ENCODE results near the gene TMEM221.

The TMEM221 gene

GRCh38 chr19:17445526-17446165 lies 2.8 kb downstream of the TMEM221 start:
- Histone ChIP-seq H3K27ac (ENCODE audit: low read depth, low read length) (no peak overlapping the region), H3K4me1 (ENCODE audit: control insufficient read depth in 1 of 2, insufficient read depth in 2 of 2, low read length in 2 of 2) (no peaks in the 10 kb centered on the region), H3K4me3 (ENCODE audit: low read depth in 1 of 2, low read length in 2 of 2) (no peak overlapping the region), H3K36me3 (ENCODE audit: control insufficient read depth in 1 of 2, insufficient read depth in 2 of 2, low read length in 2 of 2) (no peaks in the 10 kb centered on the region), H3K27me3 (ENCODE audit: control insufficient read depth in 1 of 2, insufficient read depth in 2 of 2, low read length in 2 of 2) (peaks cover 9% of the 10 kb centered on the region in 2 donors), H3K9me3 (ENCODE audit: control insufficient read depth in 1 of 2, low read length in 2 of 2) (no peaks in the 10 kb centered on the region), H3K9ac (ENCODE audit: low read depth in 1 of 2, low read length in 2 of 2) (no peak overlapping the region)

- Histone ChIP-seq H3K9ac (ENCODE audit: low read depth in 1 of 2, low read length in 2 of 2) (no peak overlapping the region), H3K9me3 (ENCODE audit: control insufficient read depth in 1 of 2, low read length in 2 of 2) (no peaks in the 10 kb centered on the region), H3K27ac (ENCODE audit: low read depth, low read length) (no peak overlapping the region), H3K4me1 (ENCODE audit: control insufficient read depth in 1 of 2, insufficient read depth in 2 of 2, low read length in 2 of 2) (no peaks in the 10 kb centered on the region), H3K27me3 (ENCODE audit: control insufficient read depth in 1 of 2, insufficient read depth in 2 of 2, low read length in 2 of 2) (no peaks in the 10 kb centered on the region), H3K4me3 (ENCODE audit: low read depth in 1 of 2, low read length in 2 of 2) (no peak overlapping the region), H3K36me3 (ENCODE audit: control insufficient read depth in 1 of 2, insufficient read depth in 2 of 2, low read length in 2 of 2) (no peaks in the 10 kb centered on the region)
These were observed 7.0 kb downstream of the TMEM221 start for GRCh38 chr19:17441241-17442021.

DNA sequence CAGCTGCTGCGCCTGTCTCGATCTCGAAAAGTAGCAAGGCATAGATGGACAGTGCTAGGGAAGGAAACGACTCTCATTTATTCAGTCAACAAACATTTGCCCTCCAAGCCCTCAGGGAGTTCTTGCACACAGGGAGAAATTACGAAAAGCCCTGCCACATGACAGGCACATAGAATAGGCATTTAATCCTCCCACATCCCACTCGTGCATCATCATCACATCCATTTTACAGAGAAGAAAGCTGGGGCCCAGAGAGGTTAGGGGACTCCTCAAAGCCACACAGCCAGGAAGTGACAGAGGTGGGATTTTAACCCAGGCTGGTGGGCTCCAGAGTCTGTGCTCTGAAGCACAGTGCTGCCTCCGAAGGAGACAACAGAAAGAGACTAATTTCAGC lies 11.6 kb downstream of the TMEM221 start:
- Histone ChIP-seq H3K4me3 (ENCODE audit: low read depth in 1 of 2, low read length in 2 of 2) (no peak overlapping the region), H3K4me1 (ENCODE audit: control insufficient read depth in 1 of 2, insufficient read depth in 2 of 2, low read length in 2 of 2) (no peaks in the 10 kb centered on the region), H3K27ac (ENCODE audit: low read depth, low read length) (no peak overlapping the region), H3K9ac (ENCODE audit: low read depth in 1 of 2, low read length in 2 of 2) (no peak overlapping the region), H3K9me3 (ENCODE audit: control insufficient read depth in 1 of 2, low read length in 2 of 2) (no peaks in the 10 kb centered on the region), H3K27me3 (ENCODE audit: control insufficient read depth in 1 of 2, insufficient read depth in 2 of 2, low read length in 2 of 2) (no peaks in the 10 kb centered on the region), H3K36me3 (ENCODE audit: control insufficient read depth in 1 of 2, insufficient read depth in 2 of 2, low read length in 2 of 2) (no peaks in the 10 kb centered on the region)

- H3K9ac ChIP-seq (ENCODE audit: low read depth in 1 of 2, low read length in 2 of 2) = no peak overlapping the region
- no peaks in the 10 kb centered on the region for H3K9me3 ChIP-seq (ENCODE audit: control insufficient read depth in 1 of 2, low read length in 2 of 2)
- no peaks in the 10 kb centered on the region for H3K36me3 ChIP-seq (ENCODE audit: control insufficient read depth in 1 of 2, insufficient read depth in 2 of 2, low read length in 2 of 2)
- no peaks in the 10 kb centered on the region for H3K27me3 ChIP-seq (ENCODE audit: control insufficient read depth in 1 of 2, insufficient read depth in 2 of 2, low read length in 2 of 2)
- no peaks in the 10 kb centered on the region for H3K4me1 ChIP-seq (ENCODE audit: control insufficient read depth in 1 of 2, insufficient read depth in 2 of 2, low read length in 2 of 2)
- H3K27ac ChIP-seq (ENCODE audit: low read depth, low read length) = no peak overlapping the region
- no peak overlapping the region for H3K4me3 ChIP-seq (ENCODE audit: low read depth in 1 of 2, low read length in 2 of 2)
These were observed 12.2 kb downstream of the TMEM221 start for GRCh38 chr19:17436094-17436873.

- Histone ChIP-seq H3K36me3 (ENCODE audit: control insufficient read depth in 1 of 2, insufficient read depth in 2 of 2, low read length in 2 of 2) (no peaks in the 10 kb centered on the region), H3K4me1 (ENCODE audit: control insufficient read depth in 1 of 2, insufficient read depth in 2 of 2, low read length in 2 of 2) (no peaks in the 10 kb centered on the region)
These were observed 13.2 kb downstream of the TMEM221 start for GRCh38 chr19:17435218-17435617.

DNA sequence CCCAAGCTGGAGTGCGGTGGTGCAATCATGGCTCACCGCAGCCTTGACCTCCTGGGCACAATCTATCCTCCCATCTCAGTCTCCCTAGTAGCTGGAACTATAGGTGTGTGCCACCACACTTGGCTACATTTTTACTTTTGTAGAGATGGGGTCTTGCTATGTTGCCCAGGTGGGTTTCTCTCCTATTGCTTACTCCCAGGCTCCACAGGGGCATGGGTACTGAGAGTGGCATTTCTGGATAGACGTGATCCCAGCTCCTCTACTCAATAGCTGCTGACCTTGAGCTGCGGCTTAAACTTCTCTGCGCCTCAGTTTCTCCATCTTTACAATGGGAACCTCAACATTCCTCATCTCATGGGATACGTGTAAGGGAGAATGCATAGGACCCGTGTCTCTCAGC lies 17.1 kb downstream of the TMEM221 start:
- no peaks in the 10 kb centered on the region for H3K36me3 ChIP-seq (ENCODE audit: control insufficient read depth in 1 of 2, insufficient read depth in 2 of 2, low read length in 2 of 2)
- no peak overlapping the region for H3K27ac ChIP-seq (ENCODE audit: low read depth, low read length)
- no peak overlapping the region for H3K9ac ChIP-seq (ENCODE audit: low read depth in 1 of 2, low read length in 2 of 2)
- no peaks in the 10 kb centered on the region for H3K27me3 ChIP-seq (ENCODE audit: control insufficient read depth in 1 of 2, insufficient read depth in 2 of 2, low read length in 2 of 2)
- no peak overlapping the region for H3K4me3 ChIP-seq (ENCODE audit: low read depth in 1 of 2, low read length in 2 of 2)
- H3K4me1 ChIP-seq (ENCODE audit: control insufficient read depth in 1 of 2, insufficient read depth in 2 of 2, low read length in 2 of 2) = no peaks in the 10 kb centered on the region
- no peaks in the 10 kb centered on the region for H3K9me3 ChIP-seq (ENCODE audit: control insufficient read depth in 1 of 2, low read length in 2 of 2)

More at GRCh38 chr19:17435218-17435617, 13.2 kb downstream of the TMEM221 start:
- H3K9ac ChIP-seq (ENCODE audit: low read depth in 1 of 2, low read length in 2 of 2) = no peak overlapping the region
- H3K4me3 ChIP-seq (ENCODE audit: low read depth in 1 of 2, low read length in 2 of 2) = no peak overlapping the region
- no peaks in the 10 kb centered on the region for H3K27me3 ChIP-seq (ENCODE audit: control insufficient read depth in 1 of 2, insufficient read depth in 2 of 2, low read length in 2 of 2)
- no peak overlapping the region for H3K27ac ChIP-seq (ENCODE audit: low read depth, low read length)
- no peaks in the 10 kb centered on the region for H3K9me3 ChIP-seq (ENCODE audit: control insufficient read depth in 1 of 2, low read length in 2 of 2)

DNA sequence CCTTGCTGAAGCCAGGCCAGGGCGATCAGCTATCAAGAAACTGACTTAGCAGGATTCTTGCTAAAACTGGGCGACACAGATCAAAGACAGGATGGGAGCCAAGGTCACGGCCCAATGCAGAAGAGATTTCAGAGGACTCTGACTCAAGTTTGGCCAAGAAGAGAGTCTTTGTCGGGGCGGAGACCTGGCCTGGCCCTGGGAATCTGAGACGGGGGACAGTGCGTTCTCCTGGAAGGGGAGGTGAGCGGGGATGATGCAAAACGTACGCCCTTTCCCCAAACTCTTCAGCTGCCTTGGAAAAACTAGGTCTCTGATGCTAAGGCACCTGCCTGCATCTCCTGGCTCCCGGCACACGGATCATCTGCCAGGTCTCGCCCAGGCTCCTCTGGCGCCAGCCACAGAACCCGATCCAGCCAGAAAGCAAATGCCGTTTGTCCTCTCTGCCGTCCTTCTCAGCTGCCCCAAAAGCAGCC lies 18.8 kb downstream of the TMEM221 start:
- no peaks in the 10 kb centered on the region for H3K9me3 ChIP-seq (ENCODE audit: control insufficient read depth in 1 of 2, low read length in 2 of 2)
- no peaks in the 10 kb centered on the region for H3K27me3 ChIP-seq (ENCODE audit: control insufficient read depth in 1 of 2, insufficient read depth in 2 of 2, low read length in 2 of 2)
- no peak overlapping the region for H3K27ac ChIP-seq (ENCODE audit: low read depth, low read length)
- no peaks in the 10 kb centered on the region for H3K4me1 ChIP-seq (ENCODE audit: control insufficient read depth in 1 of 2, insufficient read depth in 2 of 2, low read length in 2 of 2)
- no peak overlapping the region for H3K4me3 ChIP-seq (ENCODE audit: low read depth in 1 of 2, low read length in 2 of 2)
- no peaks in the 10 kb centered on the region for H3K36me3 ChIP-seq (ENCODE audit: control insufficient read depth in 1 of 2, insufficient read depth in 2 of 2, low read length in 2 of 2)
- no peak overlapping the region for H3K9ac ChIP-seq (ENCODE audit: low read depth in 1 of 2, low read length in 2 of 2)

DNA sequence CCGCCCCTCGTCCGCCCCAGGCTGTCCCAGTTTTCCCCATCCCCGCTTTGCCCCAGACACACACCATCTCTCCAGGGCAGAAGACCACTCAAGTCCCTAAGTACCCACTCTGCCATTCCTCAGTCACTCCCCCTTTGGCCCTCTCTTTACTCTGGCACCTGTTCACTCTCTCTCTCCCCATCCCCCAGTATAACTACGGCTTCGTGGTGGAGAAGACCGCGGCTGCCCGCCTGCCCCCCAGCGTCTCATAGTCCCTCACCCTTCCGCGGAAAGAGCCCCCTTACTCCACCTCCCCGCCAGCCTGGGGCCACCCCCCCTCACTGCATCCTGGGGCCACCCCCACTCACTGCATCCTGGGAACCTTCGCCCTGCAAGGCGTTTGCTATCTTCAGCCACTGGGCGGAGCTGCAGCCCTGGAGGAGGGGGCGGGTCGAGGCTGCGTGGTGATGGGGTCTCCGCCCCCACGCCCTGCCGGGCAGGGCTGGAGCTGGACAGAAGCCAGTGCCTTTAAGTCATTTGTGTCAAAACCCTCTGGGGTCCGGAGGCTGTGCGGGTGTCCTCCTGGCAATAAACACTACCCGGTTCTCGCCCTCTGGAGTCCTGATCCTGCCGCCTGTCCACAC lies 23.6 kb downstream of the TMEM221 start:
- Histone ChIP-seq H3K9me3 (ENCODE audit: control insufficient read depth in 1 of 2, low read length in 2 of 2) (no peaks in the 10 kb centered on the region), H3K9ac (ENCODE audit: low read depth in 1 of 2, low read length in 2 of 2) (no peak overlapping the region), H3K27me3 (ENCODE audit: control insufficient read depth in 1 of 2, insufficient read depth in 2 of 2, low read length in 2 of 2) (no peaks in the 10 kb centered on the region), H3K4me1 (ENCODE audit: control insufficient read depth in 1 of 2, insufficient read depth in 2 of 2, low read length in 2 of 2) (peaks cover 7% of the 10 kb centered on the region in 2 donors), H3K36me3 (ENCODE audit: control insufficient read depth in 1 of 2, insufficient read depth in 2 of 2, low read length in 2 of 2) (peaks cover 0 to 7% of the 10 kb centered on the region in 2 donors), H3K4me3 (ENCODE audit: low read depth in 1 of 2, low read length in 2 of 2) (no peak overlapping the region), H3K27ac (ENCODE audit: low read depth, low read length) (no peak overlapping the region)

GRCh38 chr19:17423429-17424208 lies 24.8 kb downstream of the TMEM221 start:
- H3K27me3 ChIP-seq (ENCODE audit: control insufficient read depth in 1 of 2, insufficient read depth in 2 of 2, low read length in 2 of 2) = no peaks in the 10 kb centered on the region
- H3K4me3 ChIP-seq (ENCODE audit: low read depth in 1 of 2, low read length in 2 of 2) = no peak overlapping the region
- no peak overlapping the region for H3K9ac ChIP-seq (ENCODE audit: low read depth in 1 of 2, low read length in 2 of 2)
- peaks cover 0 to 7% of the 10 kb centered on the region in 2 donors for H3K36me3 ChIP-seq (ENCODE audit: control insufficient read depth in 1 of 2, insufficient read depth in 2 of 2, low read length in 2 of 2)
- H3K27ac ChIP-seq (ENCODE audit: low read depth, low read length) = no peak overlapping the region
- peaks cover 12 to 13% of the 10 kb centered on the region in 2 donors for H3K4me1 ChIP-seq (ENCODE audit: control insufficient read depth in 1 of 2, insufficient read depth in 2 of 2, low read length in 2 of 2)
- H3K9me3 ChIP-seq (ENCODE audit: control insufficient read depth in 1 of 2, low read length in 2 of 2) = no peaks in the 10 kb centered on the region

Data from duodenal mucosa (tissue), 2 donors.